Endothelial cell (in vitro differentiated cells): ENCODE results near the gene PDLIM1. TPM values are rescaled to one million over a fixed set of nuclear protein-coding genes. Genes with fewer than 3 reads are reported as not detected.
"Not testable (repeated sequence)": the region's sequence is repeated elsewhere in the genome, so short reads cannot be mapped to it uniquely, and the experiment has no call there.

ENCODE experiments used
- DNase-seq: peaks from one replicate; pipeline ENCODE4 v3.0.0; 2021; ENCODE audit warnings: low spot score
- H3K27ac Mint-ChIP-seq: one replicate; pipeline ENCODE4 v1.8.0; 2021; ENCODE audit warnings: mixed read lengths, inconsistent platforms; ENCODE audit not compliant: unreplicated experiment
- H3K27me3 Mint-ChIP-seq: one replicate; pipeline ENCODE4 v1.8.0; 2021; ENCODE audit warnings: mild to moderate bottlenecking, moderate library complexity, mixed read lengths, inconsistent platforms; ENCODE audit not compliant: unreplicated experiment
- H3K36me3 Mint-ChIP-seq: one replicate; pipeline ENCODE4 v1.8.0; 2021; ENCODE audit warnings: mild to moderate bottlenecking, low read depth, mixed read lengths, inconsistent platforms; ENCODE audit not compliant: unreplicated experiment
- H3K4me1 Mint-ChIP-seq: one replicate; pipeline ENCODE4 v1.8.0; 2021; ENCODE audit warnings: mild to moderate bottlenecking, mixed read lengths, inconsistent platforms; ENCODE audit not compliant: unreplicated experiment
- H3K4me3 Mint-ChIP-seq: one replicate; pipeline ENCODE4 v1.8.0; 2021; ENCODE audit warnings: mild to moderate bottlenecking, mixed read lengths, inconsistent platforms; ENCODE audit not compliant: unreplicated experiment
- H3K9me3 Mint-ChIP-seq: one replicate; pipeline ENCODE4 v1.8.0; 2021; ENCODE audit warnings: mixed read lengths, inconsistent platforms; ENCODE audit not compliant: unreplicated experiment
- total RNA-seq: library from RNA; stranded (reverse); fragmentation: NEBNext Ultra II Directional; extraction: Animal tissue kit (Norgen Biotek cat#: 25700); gene quantifications from one replicate; pipeline ENCODE4 v1.2.1, GENCODE V29; 2021; ENCODE audit not compliant: unreplicated experiment
- TF ChIP-seq, protein P1 (sequence below): fragments of 200-600 bp; sonication (generic); IDR thresholded peaks from one replicate; pipeline ENCODE4 v1.5.0; 2021; ENCODE audit warnings: antibody characterized with exemption; ENCODE audit not compliant: unreplicated experiment

Gene PDLIM1
- total RNA-seq, 1 donor from 2014 or later: 125 TPM

DNA sequence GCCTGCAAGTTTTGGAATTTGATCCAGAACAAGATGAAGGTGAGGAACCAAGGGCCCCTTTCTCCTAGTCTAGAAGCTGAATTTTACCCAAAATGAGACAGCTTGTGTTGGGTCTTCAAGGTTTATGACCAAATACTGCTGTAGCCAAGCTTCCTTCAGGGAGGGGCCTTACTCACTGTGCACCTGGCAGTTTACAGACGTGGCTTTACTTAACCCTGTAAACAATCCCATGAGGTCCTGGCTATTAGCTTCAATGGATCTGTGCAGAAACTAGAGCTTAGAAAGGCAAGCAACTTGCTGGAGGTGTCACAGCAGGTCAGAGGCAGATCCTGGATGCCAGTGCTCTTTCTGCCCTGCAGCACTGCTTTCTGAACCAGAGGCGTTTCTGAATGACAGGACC, 46.7 kb downstream of the PDLIM1 start:
- Mint-ChIP-seq H3K36me3 (peaks cover 14% of the 10 kb centered on the region), H3K27me3 (peaks cover 10% of the 10 kb centered on the region), H3K27ac (no peak overlapping the region), H3K9me3 (no peaks in the 10 kb centered on the region), H3K4me3 (no peak overlapping the region), H3K4me1 (peaks cover 25% of the 10 kb centered on the region)
- no peak for DNase-seq
- TF ChIP-seq, protein P1, sequence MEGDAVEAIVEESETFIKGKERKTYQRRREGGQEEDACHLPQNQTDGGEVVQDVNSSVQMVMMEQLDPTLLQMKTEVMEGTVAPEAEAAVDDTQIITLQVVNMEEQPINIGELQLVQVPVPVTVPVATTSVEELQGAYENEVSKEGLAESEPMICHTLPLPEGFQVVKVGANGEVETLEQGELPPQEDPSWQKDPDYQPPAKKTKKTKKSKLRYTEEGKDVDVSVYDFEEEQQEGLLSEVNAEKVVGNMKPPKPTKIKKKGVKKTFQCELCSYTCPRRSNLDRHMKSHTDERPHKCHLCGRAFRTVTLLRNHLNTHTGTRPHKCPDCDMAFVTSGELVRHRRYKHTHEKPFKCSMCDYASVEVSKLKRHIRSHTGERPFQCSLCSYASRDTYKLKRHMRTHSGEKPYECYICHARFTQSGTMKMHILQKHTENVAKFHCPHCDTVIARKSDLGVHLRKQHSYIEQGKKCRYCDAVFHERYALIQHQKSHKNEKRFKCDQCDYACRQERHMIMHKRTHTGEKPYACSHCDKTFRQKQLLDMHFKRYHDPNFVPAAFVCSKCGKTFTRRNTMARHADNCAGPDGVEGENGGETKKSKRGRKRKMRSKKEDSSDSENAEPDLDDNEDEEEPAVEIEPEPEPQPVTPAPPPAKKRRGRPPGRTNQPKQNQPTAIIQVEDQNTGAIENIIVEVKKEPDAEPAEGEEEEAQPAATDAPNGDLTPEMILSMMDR: no peak

DNA sequence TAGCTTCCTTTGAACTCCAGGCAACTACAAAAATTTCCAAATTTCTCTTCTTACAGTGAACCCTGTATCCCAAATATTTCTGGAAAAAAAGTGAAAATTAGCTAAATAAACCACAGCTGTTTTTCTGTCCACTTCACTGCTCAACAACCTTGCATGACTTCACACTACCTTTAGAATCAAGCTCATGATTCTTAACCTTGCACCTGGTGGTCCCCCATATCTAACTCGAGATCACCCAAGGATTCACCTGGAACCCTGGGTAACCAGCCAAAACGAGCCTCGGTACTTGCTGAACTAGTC, 47.5 kb downstream of the PDLIM1 start:
- no peak overlapping the region for H3K4me3 Mint-ChIP-seq
- H3K27ac Mint-ChIP-seq: no peak overlapping the region
- peaks cover 11% of the 10 kb centered on the region for H3K36me3 Mint-ChIP-seq
- DNase-seq: no peak
- peaks cover 4% of the 10 kb centered on the region for H3K27me3 Mint-ChIP-seq
- no peaks in the 10 kb centered on the region for H3K9me3 Mint-ChIP-seq
- H3K4me1 Mint-ChIP-seq: peaks cover 17% of the 10 kb centered on the region
- TF ChIP-seq, protein P1: no peak

DNA sequence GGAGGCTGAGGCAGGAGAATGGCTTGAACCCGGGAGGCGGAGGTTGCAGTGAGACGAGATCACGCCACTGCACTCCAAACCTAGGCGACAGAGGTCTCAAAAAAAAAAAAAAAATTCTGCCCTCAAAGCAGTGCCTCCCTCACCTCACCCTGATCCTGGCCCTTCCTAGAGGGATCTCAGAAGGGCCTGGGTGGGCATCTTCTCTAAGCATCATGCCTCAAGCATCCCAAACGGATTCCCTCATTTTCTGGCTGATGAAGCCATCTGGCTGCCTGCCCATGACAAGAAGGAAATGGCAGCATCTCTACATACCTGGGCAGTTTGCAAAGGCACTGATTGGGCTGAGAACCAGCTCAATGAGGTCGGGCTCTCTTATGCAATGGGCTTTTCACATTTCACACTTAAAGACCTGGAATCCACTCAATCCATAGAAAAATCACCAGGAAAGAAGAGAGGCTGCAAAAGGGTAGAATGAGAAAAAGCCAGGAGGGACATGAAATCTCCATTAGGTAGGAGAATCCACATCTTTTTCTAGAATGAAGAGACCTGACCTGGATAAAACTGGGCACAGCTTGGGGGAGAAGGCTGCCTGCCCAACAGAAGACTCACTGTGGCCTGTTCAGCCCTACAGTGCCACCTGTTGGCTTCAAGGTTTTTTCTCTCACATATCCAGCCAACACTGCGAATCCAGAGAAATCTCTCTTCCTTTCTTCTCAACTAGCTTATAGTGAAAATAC, 48.1 kb downstream of the PDLIM1 start:
- Mint-ChIP-seq H3K9me3 (no peaks in the 10 kb centered on the region), H3K27ac (no peak overlapping the region), H3K4me1 (peaks cover 12% of the 10 kb centered on the region), H3K4me3 (no peak overlapping the region), H3K36me3 (peaks cover 11% of the 10 kb centered on the region), H3K27me3 (peaks cover 4% of the 10 kb centered on the region)
- TF ChIP-seq, protein P1: peak; percentile 30
- peak; percentile 68 for DNase-seq

DNA sequence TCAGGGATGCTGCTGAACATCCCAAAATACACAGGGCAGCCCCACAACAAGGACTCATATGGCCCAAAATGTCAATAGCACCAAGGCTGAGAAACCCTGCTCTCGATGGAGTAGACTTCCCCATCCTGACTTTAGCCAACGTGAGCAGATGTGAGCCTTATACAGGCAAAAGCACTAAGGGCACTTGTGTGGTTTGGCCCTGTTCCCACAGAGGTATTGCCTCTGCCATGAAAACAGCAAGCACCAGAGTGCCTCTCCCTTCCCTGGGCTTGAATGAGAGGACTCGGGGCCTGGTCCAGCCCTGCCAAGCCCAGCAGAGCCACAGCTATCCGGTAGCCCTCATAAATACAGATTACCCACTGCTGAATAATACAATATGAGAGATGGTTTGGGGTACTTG, 49.3 kb downstream of the PDLIM1 start:
- Mint-ChIP-seq H3K9me3 (no peaks in the 10 kb centered on the region), H3K27me3 (peaks cover 4% of the 10 kb centered on the region), H3K4me3 (no peak overlapping the region), H3K27ac (no peak overlapping the region), H3K4me1 (no peaks in the 10 kb centered on the region), H3K36me3 (peaks cover 17% of the 10 kb centered on the region)
- TF ChIP-seq, protein P1: no peak
- DNase-seq: no peak

DNA sequence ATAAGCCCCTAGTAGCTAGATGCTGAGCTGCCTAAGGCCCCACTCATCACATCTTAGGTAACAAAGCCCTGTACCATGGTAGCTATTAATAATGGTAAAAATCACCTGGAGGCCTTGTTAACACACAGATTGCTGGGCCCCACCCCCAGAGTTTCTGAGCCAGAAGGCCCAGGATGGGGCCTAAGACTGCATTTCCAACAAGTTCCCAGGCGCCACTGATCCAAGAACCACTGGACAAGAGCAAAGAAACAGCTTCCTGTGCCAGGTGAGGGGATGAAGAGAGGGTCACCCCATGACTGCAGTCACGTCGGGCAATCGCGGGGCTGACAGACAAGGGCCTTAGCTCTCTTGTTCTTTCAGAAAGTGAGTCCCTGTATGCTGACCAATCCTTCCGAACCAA, 50.0 kb downstream of the PDLIM1 start:
- Mint-ChIP-seq H3K27ac (no peak overlapping the region), H3K4me3 (no peak overlapping the region), H3K9me3 (no peaks in the 10 kb centered on the region), H3K4me1 (no peaks in the 10 kb centered on the region), H3K36me3 (peaks cover 17% of the 10 kb centered on the region), H3K27me3 (peaks cover 3% of the 10 kb centered on the region)
- TF ChIP-seq, protein P1: no peak
- DNase-seq: no peak

DNA sequence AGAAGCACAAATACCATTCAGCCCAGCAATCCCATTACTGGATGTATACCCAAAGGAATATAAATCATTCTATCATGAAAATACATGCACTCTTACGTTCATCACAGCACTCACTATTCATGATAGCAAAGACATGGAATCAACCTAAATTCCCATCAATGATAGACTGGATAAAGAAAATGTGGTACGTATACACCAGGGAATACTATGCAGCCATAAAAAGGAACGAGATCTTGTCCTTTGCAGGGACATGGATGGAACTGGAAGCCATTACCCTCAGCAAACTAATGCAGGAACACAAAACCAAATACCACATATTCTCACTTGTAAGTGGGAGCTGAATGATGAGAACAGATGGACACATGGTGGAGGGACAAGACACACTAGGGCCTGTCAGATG, 50.7 kb downstream of the PDLIM1 start:
- H3K9me3 Mint-ChIP-seq, H3K27me3 Mint-ChIP-seq, H3K27ac Mint-ChIP-seq, H3K4me1 Mint-ChIP-seq, DNase-seq, H3K4me3 Mint-ChIP-seq: not testable (repeated sequence)
- H3K36me3 Mint-ChIP-seq: peaks cover 19% of the 10 kb centered on the region
